HG03558 (cell line): ENCODE measurements around the gene DUSP7.

ENCODE experiments used
- ATAC-seq: cut with Tn5 transposase; IDR thresholded peaks from one replicate; pipeline ENCODE4 v1.9.1; 2021; ENCODE audit warnings: moderate number of reproducible peaks; ENCODE audit not compliant: unreplicated experiment; ENCODE audit errors: extremely low read depth

Gene DUSP7

GRCh38 chr3:52032702-52033408 lies 23.5 kb downstream of the DUSP7 start:
- ATAC-seq = no peak

DNA sequence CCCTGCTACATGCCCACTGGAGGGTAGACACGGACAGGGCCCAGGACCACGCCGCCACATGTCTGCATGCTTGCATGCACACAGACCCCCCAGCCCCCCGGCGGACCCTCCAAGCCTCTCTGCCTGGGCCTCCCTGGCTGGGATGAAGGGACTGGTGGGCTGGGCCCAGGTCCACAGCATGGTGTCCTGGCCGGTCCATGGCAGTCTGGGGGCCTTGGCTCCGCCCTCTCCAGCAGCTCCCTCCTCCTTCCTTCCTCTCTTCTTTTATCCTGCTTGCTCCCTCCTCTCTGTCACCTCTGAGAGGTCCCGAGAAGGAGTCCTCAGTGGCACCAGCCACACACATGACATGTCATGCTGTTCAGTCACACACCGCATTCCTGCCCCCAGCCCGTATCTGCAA lies 24.5 kb downstream of the DUSP7 start:
- no peak for ATAC-seq

DNA sequence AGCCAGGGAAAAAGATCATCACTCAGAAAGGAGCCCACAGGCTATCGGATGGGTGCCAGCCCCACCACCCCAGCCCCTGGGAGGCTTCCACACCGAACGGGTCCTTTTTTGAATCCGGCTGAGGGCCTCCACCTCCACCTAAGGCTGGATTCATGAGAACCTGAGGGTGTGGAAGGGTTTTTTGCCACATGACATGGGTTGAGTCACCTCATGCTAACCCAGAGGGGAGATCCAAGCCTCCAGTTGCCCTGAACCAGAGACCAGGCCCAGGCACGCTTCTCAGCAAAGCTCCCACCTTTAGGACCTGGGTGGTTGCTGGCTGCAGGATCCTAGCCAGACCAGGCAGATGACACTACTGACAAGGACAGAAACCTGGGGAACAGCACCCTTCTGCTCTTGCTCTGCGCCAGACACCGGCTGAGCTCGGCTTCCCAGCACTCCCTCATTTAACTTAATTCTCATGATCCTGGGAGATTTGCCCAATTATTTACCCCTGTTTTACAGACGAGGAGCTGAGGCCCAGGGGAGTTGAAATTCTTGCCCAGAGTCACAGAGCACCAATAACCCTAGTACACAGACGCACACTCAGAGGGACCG lies 25.6 kb downstream of the DUSP7 start:
- no peak for ATAC-seq

DNA sequence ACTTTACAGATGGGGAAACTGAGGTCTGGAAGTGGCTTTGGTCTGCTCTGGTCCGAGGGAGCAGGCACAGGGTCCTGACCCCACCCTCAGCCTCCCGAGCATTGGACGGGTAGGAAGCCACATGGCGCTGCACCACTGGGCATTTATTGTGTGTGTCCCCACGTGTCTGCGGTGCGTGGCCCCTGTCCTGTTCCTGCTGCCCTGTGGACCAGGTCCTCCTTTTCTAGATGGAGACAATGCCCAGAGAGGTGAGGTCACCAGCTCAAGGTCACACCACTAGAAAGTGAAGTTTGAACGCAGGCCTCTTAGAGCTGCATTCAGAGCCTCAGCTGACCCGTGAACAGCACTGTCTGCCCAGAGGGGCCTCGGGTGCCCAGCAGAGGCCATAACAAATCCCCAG lies 26.8 kb downstream of the DUSP7 start:
- no peak for ATAC-seq

DNA sequence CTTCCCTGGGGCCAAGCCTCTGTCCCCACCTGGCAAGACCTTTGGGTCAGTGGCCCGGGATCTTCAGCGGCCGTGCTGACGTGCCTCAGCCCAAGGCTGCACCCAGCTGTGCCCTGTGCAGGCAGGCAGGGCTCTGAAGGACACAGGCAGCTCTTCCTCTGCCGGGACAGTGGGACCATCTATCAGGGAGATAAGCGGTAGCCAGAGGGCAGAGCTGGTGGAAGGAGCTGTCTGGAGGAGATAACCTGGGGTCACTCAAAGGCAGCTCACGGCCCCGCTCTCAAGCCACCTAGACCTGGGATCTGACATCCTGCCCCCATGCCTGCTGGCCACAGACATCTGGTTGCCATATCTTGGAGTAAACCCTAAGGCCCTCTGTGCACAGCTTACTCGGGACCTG lies 27.3 kb downstream of the DUSP7 start:
- ATAC-seq = no peak

DNA sequence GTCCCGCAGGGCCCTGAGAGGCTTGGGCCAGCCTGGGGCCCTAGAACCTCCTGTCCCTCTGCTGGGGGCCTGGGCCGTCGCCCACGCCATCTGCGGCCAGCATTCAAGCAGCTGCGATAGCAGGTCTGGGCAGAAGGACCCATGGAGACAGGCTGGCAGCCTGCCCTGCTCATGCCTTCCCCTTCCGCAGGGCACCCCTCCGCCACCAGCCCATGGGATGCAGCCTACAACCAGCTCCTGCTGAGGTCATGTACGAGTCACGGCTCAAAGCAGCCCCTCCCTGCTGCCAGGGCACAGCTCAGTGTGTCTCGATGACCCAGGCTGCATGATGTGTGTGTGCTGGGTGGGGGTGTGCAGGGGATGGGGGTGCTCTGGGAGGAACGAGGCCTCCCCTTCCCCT lies 27.8 kb downstream of the DUSP7 start:
- ATAC-seq = no peak

DNA sequence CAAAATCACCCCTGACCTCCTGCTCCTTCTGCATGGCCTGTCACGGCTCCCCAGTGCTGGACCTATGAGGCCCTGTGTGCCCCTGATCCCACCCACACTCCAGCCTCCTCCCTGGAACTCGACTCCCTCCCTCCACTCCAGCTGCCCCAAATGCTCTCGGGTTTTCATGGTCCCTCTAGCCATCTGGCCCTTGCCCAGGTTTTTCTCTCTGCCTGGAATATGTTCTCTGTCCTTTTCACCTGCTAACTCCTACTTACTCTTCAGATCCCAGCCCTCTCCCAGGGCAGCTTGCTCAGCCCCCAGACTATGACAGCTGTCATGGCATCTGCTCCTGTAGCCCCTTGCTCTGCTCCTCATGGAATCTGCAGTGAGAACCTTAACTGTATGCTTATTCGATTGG lies 30.3 kb downstream of the DUSP7 start:
- ATAC-seq = no peak

GRCh38 chr3:52025453-52025852 lies 30.9 kb downstream of the DUSP7 start:
- ATAC-seq = no peak

GRCh38 chr3:52024765-52025452 lies 31.5 kb downstream of the DUSP7 start:
- ATAC-seq = no peak

GRCh38 chr3:52023860-52024764 lies 32.3 kb downstream of the DUSP7 start:
- no peak for ATAC-seq

DNA sequence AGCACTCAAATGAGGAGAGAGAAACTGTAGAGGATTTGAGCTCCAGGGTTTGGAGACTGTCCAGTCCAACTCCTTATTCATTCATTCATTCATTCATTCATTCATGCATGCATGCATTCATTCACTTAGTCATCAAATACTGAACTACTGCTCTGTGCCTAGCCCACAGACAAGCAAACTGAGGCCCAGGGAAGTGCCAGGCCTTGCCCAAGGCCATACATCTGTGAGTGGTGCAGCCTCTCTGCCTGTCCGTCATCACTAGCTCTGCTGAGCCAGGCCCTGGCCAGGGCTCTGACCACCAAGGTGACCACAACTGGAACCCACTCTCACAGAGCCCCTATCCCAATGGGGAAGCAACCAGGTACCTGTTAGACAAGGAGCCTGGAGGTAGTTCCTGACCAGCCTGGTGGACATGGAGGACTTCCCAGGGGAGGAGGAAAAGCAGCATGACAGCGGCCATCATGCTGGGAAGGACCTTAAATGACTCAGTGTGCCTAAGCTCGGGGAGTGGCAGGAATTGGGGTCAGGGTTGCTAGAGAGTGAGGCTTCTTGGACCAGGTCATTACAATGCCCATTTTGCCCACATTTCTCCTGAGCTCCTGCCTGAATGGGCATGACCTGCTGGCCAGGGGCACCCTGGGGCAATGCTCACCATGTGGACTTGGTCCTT lies 33.1 kb downstream of the DUSP7 start:
- ATAC-seq = no peak

- ATAC-seq = no peak
Observed at GRCh38 chr3:52022323-52023100, 33.9 kb downstream of the DUSP7 start.

DNA sequence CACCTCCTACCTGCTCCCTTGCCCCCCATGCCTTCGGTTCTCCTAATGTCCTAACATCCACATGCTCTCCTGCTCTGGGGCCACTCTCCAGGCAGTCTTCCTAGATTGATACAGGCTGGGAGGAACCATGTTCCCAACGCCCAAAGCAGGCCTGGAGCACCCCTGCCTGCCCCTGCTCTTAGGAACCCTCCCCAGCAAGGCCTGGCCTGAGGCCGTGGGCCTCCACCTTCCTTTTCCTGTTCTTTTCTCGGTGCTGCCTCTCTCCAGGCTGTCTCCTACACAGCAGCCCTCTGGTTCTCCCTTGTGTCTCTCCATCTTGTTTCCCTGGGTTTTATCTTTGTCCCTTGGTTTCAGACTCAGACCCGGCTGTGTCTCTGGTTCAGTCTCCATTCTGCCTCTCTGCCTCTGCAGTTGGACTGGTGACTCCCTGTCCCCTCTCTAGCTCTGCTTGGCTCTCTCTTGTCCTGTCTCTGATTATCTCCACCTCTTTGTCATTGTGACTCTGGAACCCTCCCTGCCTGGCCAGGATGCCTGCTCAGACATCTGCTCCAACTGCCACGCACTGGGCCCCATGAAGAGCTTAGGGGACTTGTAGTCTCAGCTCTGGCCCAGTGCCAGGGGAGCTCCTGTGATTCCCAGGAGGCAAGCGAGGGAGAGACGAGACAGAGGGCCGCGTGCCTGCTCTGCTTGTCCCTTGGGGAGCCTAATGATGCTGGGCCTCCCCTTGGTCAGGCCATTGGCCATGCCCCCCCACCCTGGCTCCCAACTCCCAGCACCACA lies 34.7 kb downstream of the DUSP7 start:
- ATAC-seq = no peak

GRCh38 chr3:52020796-52021195 lies 35.6 kb downstream of the DUSP7 start:
- ATAC-seq = no peak

DNA sequence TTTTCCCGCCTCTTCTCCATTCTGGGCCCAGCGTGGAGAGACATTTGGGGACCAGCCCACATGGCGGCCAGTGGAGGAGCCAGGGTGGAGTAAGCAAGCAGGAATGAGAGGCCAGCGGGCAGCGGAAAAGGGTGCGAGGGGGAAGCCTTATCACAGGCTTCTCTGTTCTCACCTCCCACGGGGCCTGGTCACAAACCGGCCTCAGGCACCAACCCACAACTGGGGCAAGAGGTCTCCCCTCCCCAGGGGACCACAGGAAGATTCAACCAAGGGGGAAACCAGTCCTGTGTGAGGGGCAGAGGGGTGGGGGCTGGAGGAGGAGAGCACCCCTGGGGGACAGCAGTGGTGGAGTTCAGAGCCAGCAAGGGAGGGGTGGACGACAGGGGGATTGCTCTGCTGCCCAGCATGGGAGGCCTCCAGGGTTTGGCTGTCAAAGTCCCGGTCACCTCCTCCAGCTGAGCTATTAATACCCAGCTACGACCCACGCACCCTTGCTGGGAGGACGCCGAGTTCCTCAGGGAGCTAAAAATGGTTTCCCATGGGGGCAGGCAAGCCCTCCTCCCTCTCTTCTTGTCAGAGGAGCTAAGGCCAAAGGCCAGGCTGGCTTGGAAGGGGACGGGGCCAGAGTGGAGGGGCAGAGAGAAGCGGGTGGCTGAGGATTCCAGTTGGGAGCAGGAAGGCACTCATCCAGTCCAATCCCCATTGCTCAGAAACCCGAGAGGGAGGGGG lies 36.9 kb downstream of the DUSP7 start:
- no peak for ATAC-seq

GRCh38 chr3:52018319-52019000 lies 37.9 kb downstream of the DUSP7 start:
- ATAC-seq = no peak

DNA sequence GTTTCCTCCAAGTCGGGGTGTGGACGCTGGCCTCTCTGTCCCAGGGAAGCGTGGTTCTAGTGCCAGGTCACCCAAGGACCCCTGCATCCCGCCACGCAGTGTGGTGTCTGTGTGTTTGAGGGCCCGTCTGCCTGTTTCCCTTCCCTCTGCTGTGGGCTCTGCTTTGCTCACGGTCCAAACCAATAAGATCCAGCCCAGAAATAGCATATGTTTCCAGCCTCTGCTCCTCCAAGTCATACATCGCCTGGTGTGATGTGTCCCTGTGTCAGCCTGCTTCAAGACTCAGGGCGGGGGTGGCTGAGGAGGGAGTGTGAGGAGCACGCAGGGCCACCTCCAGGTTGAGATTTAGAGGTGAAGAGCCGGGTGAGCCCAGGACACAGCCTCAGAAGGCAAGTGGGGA lies 38.8 kb downstream of the DUSP7 start:
- no peak for ATAC-seq
